Measurements from ENCODE around the gene ATP6AP1.

The ATP6AP1 gene

GRCh38 chrX:154448484-154448883 is 20.0 kb downstream of the ATP6AP1 start:
- no peaks in the 10 kb centered on the region for H3K27me3 ChIP-seq (ENCODE audit: low read length)

GRCh38 chrX:154449618-154450017 is 21.1 kb downstream of the ATP6AP1 start:
- Histone ChIP-seq H3K9me2 (replicated peaks; ENCODE audit: insufficient read depth, low read length) (no peaks in the 10 kb centered on the region), H3K79me2 (ENCODE audit: insufficient read depth, low read length) (no peaks in the 10 kb centered on the region; the same call in 1 of the 2 replicates), H3K4me3 (ENCODE audit: insufficient read depth, low read length, poor library complexity, severe bottlenecking) (no peak overlapping the region), H3K27ac (ENCODE audit: low read depth, low read length) (no peak overlapping the region), H3K27me3 (ENCODE audit: low read length) (no peaks in the 10 kb centered on the region), H4K20me1 (ENCODE audit: low read depth, low read length) (no peaks in the 10 kb centered on the region), H3K4me2 (ENCODE audit: low read depth, low read length, poor library complexity, severe bottlenecking) (no peak overlapping the region), H3K9ac (ENCODE audit: low read length) (no peak overlapping the region), H3K9me3 (ENCODE audit: insufficient read depth, low read length) (no peaks in the 10 kb centered on the region), H3F3A (ENCODE audit: insufficient read depth) (no peaks in the 10 kb centered on the region), H2AFZ (ENCODE audit: low read depth, low read length, severe bottlenecking) (no peak overlapping the region), H3K36me3 (ENCODE audit: low read length) (no peaks in the 10 kb centered on the region)
- TF ChIP-seq EZH2phosphoT487 (conservative IDR thresholded peaks at IDR 0.05; ENCODE audit: low read length), result no peak
- TF ChIP-seq CTCF (IDR thresholded peaks at IDR 0.05; ENCODE audit: insufficient read depth, low read length, poor library complexity, severe bottlenecking), result no peak

More at GRCh38 chrX:154448484-154448883, 20.0 kb downstream of the ATP6AP1 start:
- Histone ChIP-seq H2AFZ (ENCODE audit: low read depth, low read length, severe bottlenecking) (no peak overlapping the region), H3F3A (ENCODE audit: insufficient read depth) (0 out of 2 replicates have a peak, but pooled peaks cover under 1% of the 10 kb centered on the region), H4K20me1 (ENCODE audit: low read depth, low read length) (no peaks in the 10 kb centered on the region), H3K79me2 (ENCODE audit: insufficient read depth, low read length) (no peaks in the 10 kb centered on the region; the same call in 1 of the 2 replicates), H3K4me2 (ENCODE audit: low read depth, low read length, poor library complexity, severe bottlenecking) (no peak overlapping the region), H3K9me2 (replicated peaks; ENCODE audit: insufficient read depth, low read length) (no peaks in the 10 kb centered on the region), H3K36me3 (ENCODE audit: low read length) (no peaks in the 10 kb centered on the region), H3K27ac (ENCODE audit: low read depth, low read length) (no peak overlapping the region), H3K9me3 (ENCODE audit: insufficient read depth, low read length) (no peaks in the 10 kb centered on the region), H3K9ac (ENCODE audit: low read length) (no peak overlapping the region), H3K4me3 (ENCODE audit: insufficient read depth, low read length, poor library complexity, severe bottlenecking) (no peak overlapping the region)
- TF ChIP-seq EZH2phosphoT487 (conservative IDR thresholded peaks at IDR 0.05; ENCODE audit: low read length), result no peak
- TF ChIP-seq CTCF (IDR thresholded peaks at IDR 0.05; ENCODE audit: insufficient read depth, low read length, poor library complexity, severe bottlenecking), result no peak

- no peak overlapping the region for H2AFZ ChIP-seq (ENCODE audit: low read depth, low read length, severe bottlenecking)
- no peaks in the 10 kb centered on the region for H3K79me2 ChIP-seq (ENCODE audit: insufficient read depth, low read length)
- H3K27ac ChIP-seq (ENCODE audit: low read depth, low read length), result no peak overlapping the region
- H4K20me1 ChIP-seq (ENCODE audit: low read depth, low read length), result no peaks in the 10 kb centered on the region
- H3K9me2 ChIP-seq (replicated peaks; ENCODE audit: insufficient read depth, low read length), result no peaks in the 10 kb centered on the region
- H3F3A ChIP-seq (ENCODE audit: insufficient read depth), result no peaks in the 10 kb centered on the region
- no peak overlapping the region for H3K9ac ChIP-seq (ENCODE audit: low read length)
- TF ChIP-seq CTCF (IDR thresholded peaks at IDR 0.05; ENCODE audit: insufficient read depth, low read length, poor library complexity, severe bottlenecking) (no peak), EZH2phosphoT487 (conservative IDR thresholded peaks at IDR 0.05; ENCODE audit: low read length) (no peak)
- H3K4me3 ChIP-seq (ENCODE audit: insufficient read depth, low read length, poor library complexity, severe bottlenecking), result no peak overlapping the region
- no peaks in the 10 kb centered on the region for H3K36me3 ChIP-seq (ENCODE audit: low read length)
- no peaks in the 10 kb centered on the region for H3K9me3 ChIP-seq (ENCODE audit: insufficient read depth, low read length)
- no peak overlapping the region for H3K4me2 ChIP-seq (ENCODE audit: low read depth, low read length, poor library complexity, severe bottlenecking)
- H3K27me3 ChIP-seq (ENCODE audit: low read length), result no peaks in the 10 kb centered on the region
These were observed 21.8 kb downstream of the ATP6AP1 start for GRCh38 chrX:154450312-154450711.
